Measurements from ENCODE around the gene TTC9. TPM values are rescaled to one million over a fixed set of nuclear protein-coding genes. Genes with fewer than 3 reads are reported as not detected.
A peak's percentile ranks its signal among the peaks of the same experiment; 100 is the strongest.

The TTC9 gene
- total RNA-seq, 1 experiment from 2014 or later: 3.6 TPM

- no peak overlapping the region for H3K4me2 ChIP-seq (ENCODE audit: low read length)
- TF ChIP-seq EZH2phosphoT487 (IDR thresholded peaks at IDR 0.05; ENCODE audit: borderline replicate concordance, low read length) (no peak), CTCF (conservative IDR thresholded peaks at IDR 0.05; ENCODE audit: low read depth, low read length) (no peak), EZH2 (IDR thresholded peaks at IDR 0.05; ENCODE audit: low read length, unreplicated experiment) (no peak)
- H3K27me3 ChIP-seq (ENCODE audit: low read length): no peaks in the 10 kb centered on the region
- H3F3A ChIP-seq (ENCODE audit: low read length, unreplicated experiment): no peaks in the 10 kb centered on the region
- peak; percentile 42 for ATAC-seq
- H4K20me1 ChIP-seq (ENCODE audit: low read length): no peaks in the 10 kb centered on the region
- no peaks in the 10 kb centered on the region for H3K9me2 ChIP-seq (replicated peaks; ENCODE audit: low read length)
- ChIA-PET CTCF (no interaction called here), POLR2A (ENCODE audit: unreplicated experiment) (interaction anchor here (0.6 kb wide), 1 partner anchor 912 kb away, joined by 3 read pairs; no protein-coding TSS in a partner anchor)
- intact Hi-C loops (cut with micrococcal nuclease): no loop called here
- no peaks in the 10 kb centered on the region for H3K9me3 ChIP-seq (ENCODE audit: low read length)
- H3K4me1 ChIP-seq (ENCODE audit: insufficient read depth, low read length): no peaks in the 10 kb centered on the region
- H3K36me3 ChIP-seq (ENCODE audit: low read depth, low read length): no peaks in the 10 kb centered on the region
- H2AFZ ChIP-seq (ENCODE audit: low read length): no peak overlapping the region
- H3K27ac ChIP-seq (ENCODE audit: low read length): no peak overlapping the region
- no peak for DNase-seq
- no peak overlapping the region for H3K4me3 ChIP-seq (ENCODE audit: low read length)
- no TSS peak for BruUV-seq (replicated peaks)
- H3K9ac ChIP-seq (ENCODE audit: low read length): no peak overlapping the region
- H3K79me2 ChIP-seq (ENCODE audit: low read length): no peaks in the 10 kb centered on the region
Measured at GRCh38 chr14:70685474-70686197, 43.9 kb downstream of the TTC9 start.

- Histone ChIP-seq H4K20me1 (ENCODE audit: low read length) (no peaks in the 10 kb centered on the region), H3K4me1 (ENCODE audit: insufficient read depth, low read length) (peaks cover 3% of the 10 kb centered on the region), H3K9me2 (replicated peaks; ENCODE audit: low read length) (no peaks in the 10 kb centered on the region), H3K79me2 (ENCODE audit: low read length) (no peaks in the 10 kb centered on the region), H3K4me2 (ENCODE audit: low read length) (no peak overlapping the region), H3K9me3 (ENCODE audit: low read length) (no peaks in the 10 kb centered on the region), H3K9ac (ENCODE audit: low read length) (no peak overlapping the region), H3K27me3 (ENCODE audit: low read length) (no peaks in the 10 kb centered on the region), H3K4me3 (ENCODE audit: low read length) (no peak overlapping the region), H3K36me3 (ENCODE audit: low read depth, low read length) (no peaks in the 10 kb centered on the region), H2AFZ (ENCODE audit: low read length) (no peak overlapping the region), H3K27ac (ENCODE audit: low read length) (peak overlapping the region; percentile 40; the same call in 1 of the 2 replicates), H3F3A (ENCODE audit: low read length, unreplicated experiment) (no peaks in the 10 kb centered on the region)
- TF ChIP-seq CTCF (conservative IDR thresholded peaks at IDR 0.05; ENCODE audit: low read depth, low read length) (no peak), EZH2 (IDR thresholded peaks at IDR 0.05; ENCODE audit: low read length, unreplicated experiment) (no peak), EZH2phosphoT487 (IDR thresholded peaks at IDR 0.05; ENCODE audit: borderline replicate concordance, low read length) (no peak)
- no TSS peak for BruUV-seq (replicated peaks)
- ATAC-seq (no peak), DNase-seq (no peak)
- ChIA-PET POLR2A (ENCODE audit: unreplicated experiment) (no interaction called here), CTCF (no interaction called here)
- intact Hi-C loops (cut with micrococcal nuclease): no loop called here
Measured at GRCh38 chr14:70692210-70692609, 50.5 kb downstream of the TTC9 start.

- Histone ChIP-seq H3K27ac (ENCODE audit: low read length) (no peak overlapping the region), H3K9me3 (ENCODE audit: low read length) (no peaks in the 10 kb centered on the region), H2AFZ (ENCODE audit: low read length) (no peak overlapping the region), H3K4me3 (ENCODE audit: low read length) (no peak overlapping the region), H3K79me2 (ENCODE audit: low read length) (no peaks in the 10 kb centered on the region), H3K27me3 (ENCODE audit: low read length) (no peaks in the 10 kb centered on the region), H3K36me3 (ENCODE audit: low read depth, low read length) (no peaks in the 10 kb centered on the region), H3K9ac (ENCODE audit: low read length) (no peak overlapping the region), H4K20me1 (ENCODE audit: low read length) (no peaks in the 10 kb centered on the region), H3K4me1 (ENCODE audit: insufficient read depth, low read length) (peaks cover 27% of the 10 kb centered on the region), H3F3A (ENCODE audit: low read length, unreplicated experiment) (no peaks in the 10 kb centered on the region), H3K4me2 (ENCODE audit: low read length) (no peak overlapping the region), H3K9me2 (replicated peaks; ENCODE audit: low read length) (no peaks in the 10 kb centered on the region)
- BruUV-seq (replicated peaks): no TSS peak
- CTCF ChIA-PET: no interaction called here
- TF ChIP-seq EZH2 (IDR thresholded peaks at IDR 0.05; ENCODE audit: low read length, unreplicated experiment): no peak
- no peak for TF ChIP-seq EZH2phosphoT487 (IDR thresholded peaks at IDR 0.05; ENCODE audit: borderline replicate concordance, low read length)
- TF ChIP-seq CTCF (conservative IDR thresholded peaks at IDR 0.05; ENCODE audit: low read depth, low read length): no peak
- ATAC-seq (no peak), DNase-seq (no peak)
- intact Hi-C loops (cut with micrococcal nuclease): loop anchor here (2.0 to 5.0 kb wide), 3 partner anchors 19 to 596 kb away; partner anchors contain the start of gene MAP3K9
- POLR2A ChIA-PET (ENCODE audit: unreplicated experiment): no interaction called here
Measured at GRCh38 chr14:70696026-70696425, 54.3 kb downstream of the TTC9 start.
